ENCODE data around the gene NCK2.
A peak's percentile ranks its signal among the peaks of the same experiment; 100 is the strongest.

NCK2 gene

DNA sequence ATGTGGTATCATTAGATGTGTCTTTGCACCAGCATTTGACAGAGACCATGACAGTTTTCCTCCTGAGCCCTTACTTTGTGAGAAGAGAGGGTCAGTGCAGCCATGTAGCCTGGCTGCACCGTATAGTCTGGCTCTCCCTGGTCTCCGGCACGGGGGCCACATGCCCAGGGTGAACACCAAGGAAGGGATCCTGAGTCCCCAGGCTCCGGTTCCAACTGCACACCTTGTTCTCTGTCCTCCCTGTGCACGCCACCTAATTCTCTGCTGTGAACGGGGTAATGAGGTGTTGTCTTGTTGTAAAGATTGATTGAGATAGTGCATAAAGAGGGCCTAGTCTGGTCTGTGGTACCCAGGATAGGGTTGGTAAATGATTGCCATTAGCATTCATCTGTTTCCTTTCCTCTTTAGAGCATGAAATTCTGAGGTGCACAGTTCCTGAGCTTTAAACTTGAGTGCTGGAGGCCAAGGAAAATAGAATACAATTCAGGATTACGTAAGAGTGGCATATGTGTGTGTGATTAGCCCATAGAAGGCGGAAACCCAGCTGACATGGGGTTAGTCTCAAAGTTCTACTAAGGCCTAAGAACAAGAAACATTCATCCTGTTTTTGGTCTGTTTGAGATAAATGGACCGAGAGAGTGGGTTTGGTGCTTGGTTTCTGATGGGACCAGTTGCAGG is 55.5 kb downstream of the NCK2 start:
- POLR2A ChIA-PET: interaction anchor here (0.8 kb wide), 1 partner anchor 14 kb away, joined by 3 read pairs; no protein-coding TSS in a partner anchor
- H3K4me1 ChIP-seq (ENCODE audit: control extremely low read depth in 1 of 4, control insufficient read depth in 4 of 4, insufficient read depth in 4 of 4, low read length in 3 of 4): peaks cover 62 to 90% (median 79%) of the 10 kb centered on the region in 4 experiments
- WGBS (ENCODE audit: insufficient coverage): 7% methylated on average over 4 of the region's 9 CpGs

DNA sequence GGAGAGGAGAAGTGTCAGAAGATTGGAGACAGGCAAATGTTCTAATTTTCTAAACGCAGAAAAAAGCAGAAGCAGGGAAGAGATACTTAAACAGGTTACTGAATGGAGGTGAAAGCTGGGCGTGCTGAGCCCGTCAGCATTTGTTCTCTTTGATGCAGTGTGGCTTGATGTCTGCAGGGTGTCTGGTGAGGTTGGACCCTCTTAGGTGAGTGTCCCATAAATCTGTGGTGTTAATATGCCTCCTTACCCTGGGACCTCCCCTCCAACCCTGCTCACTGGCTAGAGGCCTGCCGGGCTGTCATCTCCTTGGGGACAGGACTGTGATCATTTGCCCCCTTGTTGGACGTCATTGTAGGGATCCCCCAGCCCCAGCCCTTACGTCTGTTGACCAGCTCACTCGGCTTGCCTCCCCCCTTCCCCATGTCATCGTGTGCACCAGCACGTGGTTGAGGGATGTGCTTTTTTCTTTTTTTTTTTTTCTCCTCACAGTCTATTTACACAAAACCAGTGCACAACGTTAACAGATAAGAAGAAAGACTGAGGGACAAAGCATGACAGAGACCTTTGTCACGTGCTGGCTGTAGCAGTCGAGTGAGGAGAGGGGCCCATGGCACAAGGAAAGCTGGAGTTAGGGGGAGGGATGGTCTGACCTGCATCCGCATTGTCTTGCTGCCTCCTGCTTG is 56.4 kb downstream of the NCK2 start:
- H3K27me3 ChIP-seq (replicated peaks in 2 of 5; ENCODE audit: control insufficient read depth in 4 of 5, insufficient read depth in 5 of 5, low read length in 4 of 5): no peaks in the 10 kb centered on the region
- WGBS (ENCODE audit: insufficient coverage): 65% methylated on average over 10 of the region's 13 CpGs
- H3K27ac ChIP-seq (ENCODE audit: insufficient read depth in 1 of 2, low read depth in 1 of 2, low read length in 2 of 2, poor library complexity in 1 of 2, severe bottlenecking in 2 of 2): peak overlapping the region; percentile 55 to 77
- ChIA-PET POLR2A (interaction anchor here (0.8 kb wide), 1 partner anchor 15 kb away, joined by 3 read pairs; no protein-coding TSS in a partner anchor), CTCF (interaction anchor here (0.6 to 5.0 kb wide), 8 partner anchors 9 to 21 kb away, joined by 3 to 32 read pairs (median 4); no protein-coding TSS in a partner anchor)
- DNase-seq: peak in 2 of 3 donors; percentile 55 to 71
- peaks cover 54 to 81% (median 70%) of the 10 kb centered on the region in 4 experiments for H3K4me1 ChIP-seq (ENCODE audit: control extremely low read depth in 1 of 4, control insufficient read depth in 4 of 4, insufficient read depth in 4 of 4, low read length in 3 of 4)
- peak overlapping the region in 1 of 7 experiments; percentile 5 for H3K4me3 ChIP-seq (ENCODE audit: control insufficient read depth in 1 of 7, extremely low read depth in 1 of 7, insufficient read depth in 4 of 7, low read depth in 2 of 7, low read length in 6 of 7)
- H3K9me3 ChIP-seq (ENCODE audit: control extremely low read depth in 1 of 5, control insufficient read depth in 4 of 5, insufficient read depth in 2 of 5, low read depth in 1 of 5, low read length in 4 of 5): no peaks in the 10 kb centered on the region
- H3K36me3 ChIP-seq (ENCODE audit: control insufficient read depth in 4 of 4, insufficient read depth in 4 of 4, low read length in 3 of 4): peaks cover 0 to 14% (median 0%) of the 10 kb centered on the region in 4 experiments

More for the DNA sequence above, 55.5 kb downstream of the NCK2 start:
- Histone ChIP-seq H3K9me3 (ENCODE audit: control extremely low read depth in 1 of 5, control insufficient read depth in 4 of 5, insufficient read depth in 2 of 5, low read depth in 1 of 5, low read length in 4 of 5) (no peaks in the 10 kb centered on the region), H3K4me3 (ENCODE audit: control insufficient read depth in 1 of 7, extremely low read depth in 1 of 7, insufficient read depth in 4 of 7, low read depth in 2 of 7, low read length in 6 of 7) (peak overlapping the region in 3 of 7 experiments; percentile 6 to 20 (median 19)), H3K27me3 (replicated peaks in 2 of 5; ENCODE audit: control insufficient read depth in 4 of 5, insufficient read depth in 5 of 5, low read length in 4 of 5) (no peaks in the 10 kb centered on the region), H3K36me3 (ENCODE audit: control insufficient read depth in 4 of 4, insufficient read depth in 4 of 4, low read length in 3 of 4) (peaks cover 0 to 14% (median 0%) of the 10 kb centered on the region in 4 experiments), H3K27ac (ENCODE audit: insufficient read depth in 1 of 2, low read depth in 1 of 2, low read length in 2 of 2, poor library complexity in 1 of 2, severe bottlenecking in 2 of 2) (peak overlapping the region; percentile 55 to 77)
- CTCF ChIA-PET: interaction anchor here (0.7 to 5.0 kb wide), 6 partner anchors 8 to 22 kb away, joined by 3 to 32 read pairs (median 4); no protein-coding TSS in a partner anchor
- peak; percentile 74 to 91 (median 87) for DNase-seq

DNA sequence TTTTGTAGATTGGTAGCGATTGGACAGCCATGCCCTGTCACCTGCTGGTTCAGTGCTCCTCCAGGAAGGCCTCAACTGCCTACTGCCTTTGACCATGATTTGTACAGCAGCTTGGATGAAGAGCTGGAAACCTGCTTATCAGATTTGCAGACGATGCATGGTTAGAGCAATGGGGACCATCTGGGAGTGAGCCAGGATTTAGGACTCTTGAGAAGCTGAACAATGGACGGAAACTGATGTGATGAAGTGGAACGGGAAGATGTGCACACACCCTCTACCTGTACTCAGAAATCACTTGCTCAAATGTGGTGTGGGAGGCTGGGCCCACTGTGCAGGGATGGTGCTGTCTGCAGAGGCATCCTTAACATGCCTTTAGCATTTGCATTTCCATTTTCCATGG is 57.2 kb downstream of the NCK2 start:
- H3K9me3 ChIP-seq (ENCODE audit: control extremely low read depth in 1 of 5, control insufficient read depth in 4 of 5, insufficient read depth in 2 of 5, low read depth in 1 of 5, low read length in 4 of 5): no peaks in the 10 kb centered on the region
- CTCF ChIA-PET: interaction anchor here (0.6 to 5.0 kb wide), 4 partner anchors 10 to 14 kb away, joined by 3 to 32 read pairs (median 4); no protein-coding TSS in a partner anchor
- no peak for DNase-seq
- no peaks in the 10 kb centered on the region for H3K27me3 ChIP-seq (replicated peaks in 2 of 5; ENCODE audit: control insufficient read depth in 4 of 5, insufficient read depth in 5 of 5, low read length in 4 of 5)
- peak overlapping the region in 1 of 2 experiments; percentile 77 for H3K27ac ChIP-seq (ENCODE audit: insufficient read depth in 1 of 2, low read depth in 1 of 2, low read length in 2 of 2, poor library complexity in 1 of 2, severe bottlenecking in 2 of 2)
- POLR2A ChIA-PET: no interaction called here
- 89% methylated on average over 3 of the region's 4 CpGs for WGBS (ENCODE audit: insufficient coverage)
- H3K36me3 ChIP-seq (ENCODE audit: control insufficient read depth in 4 of 4, insufficient read depth in 4 of 4, low read length in 3 of 4): peaks cover 0 to 14% (median 0%) of the 10 kb centered on the region in 4 experiments
- peaks cover 45 to 72% (median 62%) of the 10 kb centered on the region in 4 experiments for H3K4me1 ChIP-seq (ENCODE audit: control extremely low read depth in 1 of 4, control insufficient read depth in 4 of 4, insufficient read depth in 4 of 4, low read length in 3 of 4)
- H3K4me3 ChIP-seq (ENCODE audit: control insufficient read depth in 1 of 7, extremely low read depth in 1 of 7, insufficient read depth in 4 of 7, low read depth in 2 of 7, low read length in 6 of 7): no peak overlapping the region

DNA sequence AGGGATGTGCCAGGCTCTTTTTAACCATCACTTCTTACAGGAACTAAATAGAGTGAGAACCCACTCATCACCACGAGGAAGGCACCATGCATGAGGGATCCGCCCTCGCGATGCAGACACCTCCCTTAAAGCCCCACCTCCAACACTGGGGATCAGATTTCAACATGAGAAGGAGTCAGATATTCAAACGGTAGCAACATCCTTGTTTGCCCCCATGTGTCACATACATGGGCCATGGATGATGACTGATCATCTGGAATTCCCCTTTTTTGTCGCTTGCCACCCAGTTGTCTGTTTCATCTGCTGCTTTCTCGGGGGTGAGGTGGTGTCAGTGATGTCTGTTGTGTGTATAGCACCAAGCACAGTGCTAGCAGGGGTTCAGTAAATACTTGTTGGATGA is 57.9 kb downstream of the NCK2 start:
- Histone ChIP-seq H3K9me3 (ENCODE audit: control extremely low read depth in 1 of 5, control insufficient read depth in 4 of 5, insufficient read depth in 2 of 5, low read depth in 1 of 5, low read length in 4 of 5) (no peaks in the 10 kb centered on the region), H3K4me3 (ENCODE audit: control insufficient read depth in 1 of 7, extremely low read depth in 1 of 7, insufficient read depth in 4 of 7, low read depth in 2 of 7, low read length in 6 of 7) (no peak overlapping the region), H3K4me1 (ENCODE audit: control extremely low read depth in 1 of 4, control insufficient read depth in 4 of 4, insufficient read depth in 4 of 4, low read length in 3 of 4) (peaks cover 39 to 66% (median 56%) of the 10 kb centered on the region in 4 experiments), H3K36me3 (ENCODE audit: control insufficient read depth in 4 of 4, insufficient read depth in 4 of 4, low read length in 3 of 4) (peaks cover 0 to 14% (median 0%) of the 10 kb centered on the region in 4 experiments), H3K27me3 (replicated peaks in 2 of 5; ENCODE audit: control insufficient read depth in 4 of 5, insufficient read depth in 5 of 5, low read length in 4 of 5) (no peaks in the 10 kb centered on the region), H3K27ac (ENCODE audit: insufficient read depth in 1 of 2, low read depth in 1 of 2, low read length in 2 of 2, poor library complexity in 1 of 2, severe bottlenecking in 2 of 2) (no peak overlapping the region)
- POLR2A ChIA-PET: no interaction called here
- peak in 2 of 3 donors; percentile 79 to 85 for DNase-seq
- CTCF ChIA-PET: interaction anchor here (0.8 to 1.9 kb wide), 5 partner anchors 10 to 20 kb away, joined by 3 to 5 read pairs (median 4); no protein-coding TSS in a partner anchor
- WGBS (ENCODE audit: insufficient coverage): 93% methylated on average over 5 of the region's 7 CpGs

DNA sequence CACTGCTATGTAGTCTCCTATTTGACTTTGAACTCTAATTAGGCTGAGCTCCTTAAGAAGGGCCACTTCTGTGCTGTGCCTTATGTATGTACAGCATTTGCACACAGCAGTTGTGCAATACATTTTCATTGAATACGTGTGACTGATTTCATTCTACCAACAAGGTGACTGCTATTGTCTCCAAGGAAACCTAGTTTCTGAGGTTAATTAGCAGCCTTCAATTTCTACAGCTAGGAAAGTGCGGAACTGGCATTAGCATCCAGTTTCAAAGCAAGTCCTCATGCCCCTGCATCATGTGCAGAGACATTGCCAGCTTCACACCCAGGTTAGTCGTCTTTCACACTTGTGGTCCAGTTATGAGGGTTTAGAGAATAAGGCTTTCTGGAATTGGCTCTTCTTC is 58.6 kb downstream of the NCK2 start:
- ChIA-PET POLR2A (no interaction called here), CTCF (interaction anchor here (0.6 to 1.9 kb wide), 6 partner anchors 9 to 19 kb away, joined by 3 to 5 read pairs (median 4); no protein-coding TSS in a partner anchor)
- Histone ChIP-seq H3K27ac (ENCODE audit: insufficient read depth in 1 of 2, low read depth in 1 of 2, low read length in 2 of 2, poor library complexity in 1 of 2, severe bottlenecking in 2 of 2) (no peak overlapping the region), H3K36me3 (ENCODE audit: control insufficient read depth in 4 of 4, insufficient read depth in 4 of 4, low read length in 3 of 4) (peaks cover 0 to 14% (median 0%) of the 10 kb centered on the region in 4 experiments), H3K4me3 (ENCODE audit: control insufficient read depth in 1 of 7, extremely low read depth in 1 of 7, insufficient read depth in 4 of 7, low read depth in 2 of 7, low read length in 6 of 7) (no peak overlapping the region), H3K9me3 (ENCODE audit: control extremely low read depth in 1 of 5, control insufficient read depth in 4 of 5, insufficient read depth in 2 of 5, low read depth in 1 of 5, low read length in 4 of 5) (no peaks in the 10 kb centered on the region), H3K4me1 (ENCODE audit: control extremely low read depth in 1 of 4, control insufficient read depth in 4 of 4, insufficient read depth in 4 of 4, low read length in 3 of 4) (peaks cover 31 to 58% (median 49%) of the 10 kb centered on the region in 4 experiments), H3K27me3 (replicated peaks in 2 of 5; ENCODE audit: control insufficient read depth in 4 of 5, insufficient read depth in 5 of 5, low read length in 4 of 5) (no peaks in the 10 kb centered on the region)
- no peak for DNase-seq
- WGBS (ENCODE audit: insufficient coverage): 94% methylated on average over 3 of the region's 3 CpGs

DNA sequence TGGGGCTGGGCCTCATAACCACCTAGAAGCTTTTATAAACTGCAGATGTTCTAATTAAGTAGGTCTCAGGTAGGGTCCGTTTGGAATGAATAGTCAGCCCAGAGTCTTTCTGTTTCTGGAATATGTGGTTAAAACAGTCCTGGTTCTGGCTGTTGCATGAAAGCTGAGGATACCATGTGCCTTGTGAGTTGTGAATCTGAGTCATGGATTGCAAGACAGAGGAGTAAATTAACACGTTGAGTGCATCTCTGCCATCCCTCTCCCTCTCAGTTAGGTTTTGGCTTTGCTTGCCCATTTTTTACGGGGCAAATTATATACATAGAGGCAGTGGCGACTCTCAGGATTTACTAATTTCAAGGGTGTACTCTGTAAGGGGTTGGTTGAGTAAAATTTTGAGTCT is 59.1 kb downstream of the NCK2 start:
- H3K9me3 ChIP-seq (ENCODE audit: control extremely low read depth in 1 of 5, control insufficient read depth in 4 of 5, insufficient read depth in 2 of 5, low read depth in 1 of 5, low read length in 4 of 5): no peaks in the 10 kb centered on the region
- H3K36me3 ChIP-seq (ENCODE audit: control insufficient read depth in 4 of 4, insufficient read depth in 4 of 4, low read length in 3 of 4): peaks cover 0 to 14% (median 0%) of the 10 kb centered on the region in 4 experiments
- peaks cover 27 to 54% (median 45%) of the 10 kb centered on the region in 4 experiments for H3K4me1 ChIP-seq (ENCODE audit: control extremely low read depth in 1 of 4, control insufficient read depth in 4 of 4, insufficient read depth in 4 of 4, low read length in 3 of 4)
- H3K4me3 ChIP-seq (ENCODE audit: control insufficient read depth in 1 of 7, extremely low read depth in 1 of 7, insufficient read depth in 4 of 7, low read depth in 2 of 7, low read length in 6 of 7): no peak overlapping the region
- H3K27me3 ChIP-seq (replicated peaks in 2 of 5; ENCODE audit: control insufficient read depth in 4 of 5, insufficient read depth in 5 of 5, low read length in 4 of 5): no peaks in the 10 kb centered on the region
- H3K27ac ChIP-seq (ENCODE audit: insufficient read depth in 1 of 2, low read depth in 1 of 2, low read length in 2 of 2, poor library complexity in 1 of 2, severe bottlenecking in 2 of 2): no peak overlapping the region
- ChIA-PET POLR2A (no interaction called here), CTCF (interaction anchor here (0.6 to 1.9 kb wide), 5 partner anchors 10 to 18 kb away, joined by 3 to 5 read pairs (median 4); no protein-coding TSS in a partner anchor)
- DNase-seq: no peak
- WGBS (ENCODE audit: insufficient coverage): 100% methylated on average over 2 of the region's 4 CpGs

All from common myeloid progenitor, CD34-positive (primary cell).